SH-SY5Y (cell line): ENCODE data around the gene RALGDS.

Source experiments
- GATA2 ChIP-seq: IDR thresholded peaks from 2 replicates; pipeline ENCODE4 v1.6.1; 2011; ENCODE audit warnings: mild to moderate bottlenecking, low read depth, low read length
- GATA3 ChIP-seq: IDR thresholded peaks from 2 replicates; pipeline ENCODE4 v1.6.1; 2011; ENCODE audit warnings: low read depth, mild to moderate bottlenecking, low read length, moderate library complexity

GRCh38 chr9:133146746-133147411 lies 25.8 kb upstream of the RALGDS start:
- TF ChIP-seq GATA2 (no peak), GATA3 (no peak)
